NOMO-1 (cell line): ENCODE measurements around the gene WFS1.

Source experiments
- DNase-seq, 2 experiments: peaks; one replicate each; lab custom pipeline; 2025; ENCODE audit not compliant: unreplicated experiment in 2 of 2; lab: John Stamatoyannopoulos, UW

Gene WFS1, protein sequence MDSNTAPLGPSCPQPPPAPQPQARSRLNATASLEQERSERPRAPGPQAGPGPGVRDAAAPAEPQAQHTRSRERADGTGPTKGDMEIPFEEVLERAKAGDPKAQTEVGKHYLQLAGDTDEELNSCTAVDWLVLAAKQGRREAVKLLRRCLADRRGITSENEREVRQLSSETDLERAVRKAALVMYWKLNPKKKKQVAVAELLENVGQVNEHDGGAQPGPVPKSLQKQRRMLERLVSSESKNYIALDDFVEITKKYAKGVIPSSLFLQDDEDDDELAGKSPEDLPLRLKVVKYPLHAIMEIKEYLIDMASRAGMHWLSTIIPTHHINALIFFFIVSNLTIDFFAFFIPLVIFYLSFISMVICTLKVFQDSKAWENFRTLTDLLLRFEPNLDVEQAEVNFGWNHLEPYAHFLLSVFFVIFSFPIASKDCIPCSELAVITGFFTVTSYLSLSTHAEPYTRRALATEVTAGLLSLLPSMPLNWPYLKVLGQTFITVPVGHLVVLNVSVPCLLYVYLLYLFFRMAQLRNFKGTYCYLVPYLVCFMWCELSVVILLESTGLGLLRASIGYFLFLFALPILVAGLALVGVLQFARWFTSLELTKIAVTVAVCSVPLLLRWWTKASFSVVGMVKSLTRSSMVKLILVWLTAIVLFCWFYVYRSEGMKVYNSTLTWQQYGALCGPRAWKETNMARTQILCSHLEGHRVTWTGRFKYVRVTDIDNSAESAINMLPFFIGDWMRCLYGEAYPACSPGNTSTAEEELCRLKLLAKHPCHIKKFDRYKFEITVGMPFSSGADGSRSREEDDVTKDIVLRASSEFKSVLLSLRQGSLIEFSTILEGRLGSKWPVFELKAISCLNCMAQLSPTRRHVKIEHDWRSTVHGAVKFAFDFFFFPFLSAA

DNA sequence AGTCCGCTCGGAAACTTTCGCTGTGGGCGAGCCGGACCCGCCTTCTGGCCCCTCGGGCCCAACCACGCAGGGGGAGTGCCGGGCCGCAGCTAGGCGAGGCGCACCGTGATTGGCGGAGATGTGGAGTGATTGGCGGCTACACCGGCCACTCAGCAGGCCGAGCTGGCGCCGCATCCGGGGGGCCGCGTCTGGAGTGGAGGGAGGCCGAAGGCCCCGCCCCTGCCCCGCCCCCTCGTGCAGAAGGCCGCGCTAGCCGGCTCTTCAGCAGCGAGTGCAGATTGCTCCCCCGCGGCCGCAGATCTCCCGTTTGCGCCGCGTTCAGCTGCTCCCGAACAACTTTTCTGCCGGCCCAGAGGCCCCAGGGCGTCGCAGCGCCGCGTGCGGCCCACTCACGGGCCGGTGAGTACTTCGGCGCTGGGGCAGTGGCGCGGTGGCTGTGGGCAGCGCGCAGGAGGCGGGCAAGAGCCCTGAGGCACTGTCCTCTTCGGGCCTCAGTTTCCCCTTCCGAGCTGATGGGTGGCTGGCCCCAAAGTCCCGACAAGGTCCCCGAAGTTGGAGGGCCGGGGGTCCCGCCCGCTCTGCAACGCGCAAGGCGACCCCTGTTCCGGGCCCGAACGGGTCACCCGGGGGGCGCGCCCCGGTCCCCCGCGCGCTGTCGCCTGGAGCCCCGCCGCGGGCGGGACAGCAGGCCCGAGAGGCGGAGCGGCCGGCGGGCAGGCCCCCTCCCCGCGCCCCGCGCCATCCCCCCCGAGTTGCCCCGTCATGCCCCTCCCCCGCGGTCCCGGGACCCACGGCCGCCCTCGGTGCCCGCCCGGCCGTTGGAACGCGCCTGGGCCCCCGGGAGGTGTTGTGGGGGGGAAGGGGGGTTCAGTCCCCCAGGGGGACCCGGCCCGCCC lies at the start of gene WFS1:
Gene WFS1, plus strand, starts transcription at position 235 of the 896 bp plus-strand sequence. CDS start 7,606 bp downstream, outside the sequence.
- DNase-seq, result peak; percentile 93 to 98

DNA sequence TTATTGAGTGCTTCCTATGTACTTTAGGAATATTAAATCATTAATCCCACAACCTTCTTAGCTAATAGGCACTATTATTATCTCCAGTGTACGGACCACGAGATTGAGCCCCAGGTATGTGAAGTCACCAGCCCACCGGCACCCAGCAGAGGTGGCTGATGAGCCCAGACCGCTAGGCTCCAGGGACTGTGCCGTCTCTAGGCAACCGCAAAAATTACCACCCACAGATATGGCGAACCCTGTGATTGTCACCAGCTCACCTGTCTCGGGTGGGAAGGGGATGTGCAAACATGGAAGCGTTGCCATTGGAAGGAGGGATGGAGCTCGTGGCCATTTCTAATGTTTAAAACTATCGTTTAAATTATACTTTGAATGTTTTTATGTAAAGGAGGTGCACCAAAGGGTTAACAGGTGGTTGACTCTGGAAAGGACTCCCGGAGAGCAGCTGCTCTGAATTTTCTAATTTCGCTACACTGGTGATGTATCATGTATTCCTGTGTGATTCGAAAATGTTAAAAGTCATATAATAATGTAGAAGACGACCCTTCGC lies 48.3 kb upstream of the WFS1 start:
- DNase-seq, result no peak

DNA sequence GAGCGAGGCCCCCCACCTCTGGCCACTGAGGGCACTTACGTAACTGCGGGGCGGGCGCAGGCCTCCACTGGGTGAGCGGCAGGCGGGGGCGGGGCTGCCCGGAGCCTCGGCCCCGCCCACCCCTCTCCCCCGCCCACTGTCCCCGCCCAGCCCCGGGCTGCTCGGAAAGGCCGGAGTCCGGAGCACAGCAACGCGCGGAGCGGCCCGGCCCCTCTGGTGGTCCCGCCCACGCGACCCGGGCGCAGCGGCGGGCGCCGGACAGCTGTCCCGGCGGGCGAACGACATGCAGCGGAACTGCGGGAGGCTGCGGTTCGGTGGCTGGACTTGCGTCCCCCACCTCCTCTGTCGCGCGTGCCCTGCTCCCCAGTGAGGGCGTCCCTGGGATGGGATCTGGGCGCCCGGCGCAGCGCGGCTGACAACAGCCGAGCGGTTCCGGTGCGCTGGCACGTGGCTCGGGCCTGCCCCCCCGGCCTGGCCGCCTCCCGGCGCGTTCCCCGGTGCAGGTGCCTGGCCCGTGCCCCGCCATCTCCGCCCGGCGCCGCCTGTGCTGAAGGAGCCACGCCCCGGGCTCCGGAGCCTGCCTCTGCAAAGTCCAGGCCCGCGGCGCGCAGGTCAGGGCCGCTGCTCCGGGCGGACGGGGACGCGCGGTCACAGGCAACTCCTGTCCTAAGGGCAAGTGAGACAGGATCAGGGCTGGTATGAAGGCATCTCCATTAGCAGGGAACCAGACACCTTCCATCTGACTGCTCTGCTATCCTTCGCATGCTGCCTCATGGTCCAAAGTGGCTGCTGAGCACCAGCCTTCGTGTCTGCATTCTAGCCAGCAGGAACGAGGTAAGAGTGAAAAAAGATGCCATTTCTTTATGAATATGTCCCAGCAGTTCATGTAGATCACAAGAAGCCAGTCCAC lies 47.5 kb upstream of the WFS1 start:
- no peak for DNase-seq

DNA sequence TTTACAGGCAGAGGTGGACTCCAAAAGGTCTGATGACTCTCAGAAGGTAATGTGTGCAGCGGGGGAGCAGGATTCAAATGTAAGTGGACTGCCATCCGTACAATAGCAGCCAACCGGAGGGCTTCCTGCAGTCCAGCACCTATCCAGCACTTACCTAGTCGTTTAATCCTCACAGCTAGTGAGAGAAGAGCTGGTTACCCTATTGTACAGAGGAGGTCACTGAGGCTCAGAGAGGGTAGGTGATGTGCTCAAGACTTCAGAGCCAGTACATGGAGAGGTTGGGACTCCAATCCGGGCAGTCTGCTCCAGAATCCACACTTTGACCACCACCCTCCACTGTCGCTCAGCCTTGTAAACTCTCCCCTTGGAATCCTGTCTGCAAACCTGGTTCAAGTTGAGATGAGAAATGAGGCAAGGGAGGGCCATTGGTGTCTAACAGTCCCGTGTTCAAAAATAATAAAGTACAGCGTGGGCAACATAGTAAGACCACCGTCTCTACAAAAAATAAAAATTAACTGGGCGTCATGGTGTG lies 46.8 kb upstream of the WFS1 start:
- no peak for DNase-seq

DNA sequence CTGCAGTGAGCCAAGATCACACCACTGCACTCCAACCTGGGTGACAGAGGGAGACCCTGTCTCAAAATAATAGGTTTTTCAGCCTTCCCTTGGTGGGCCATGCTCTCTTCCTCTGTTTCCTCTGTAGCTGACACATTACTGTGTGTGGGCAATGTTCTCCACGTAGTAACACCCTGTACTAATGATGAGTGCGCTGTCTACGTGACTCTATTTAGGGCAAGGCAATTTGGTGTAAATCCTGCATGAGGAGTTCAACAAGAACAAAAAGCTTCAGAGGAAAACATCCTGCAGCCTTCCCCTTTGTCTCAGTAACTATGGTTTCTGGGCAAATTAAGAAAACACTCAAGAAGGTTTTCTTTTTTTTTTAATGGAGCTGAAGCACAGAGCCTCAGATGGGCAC lies 44.9 kb upstream of the WFS1 start:
- DNase-seq, result no peak

DNA sequence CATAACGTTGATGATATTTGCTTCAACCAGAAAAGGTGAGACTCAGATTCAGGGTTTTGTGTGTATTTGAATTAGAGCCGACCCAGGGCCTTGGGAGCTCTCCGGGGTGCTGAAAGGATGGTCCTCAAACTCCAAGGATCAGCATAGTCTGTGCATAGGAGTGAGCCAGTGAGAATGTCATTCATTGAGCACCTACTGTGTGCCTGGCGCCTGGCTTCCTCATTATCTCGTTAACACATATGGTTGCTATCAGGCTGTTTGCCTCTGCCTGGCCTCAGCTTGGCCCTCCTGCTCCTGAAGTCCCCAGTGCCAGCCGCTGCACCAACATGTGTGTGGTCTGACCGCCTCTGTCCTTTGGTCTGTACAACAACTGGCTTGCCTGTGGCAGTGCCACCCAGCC lies 44.2 kb upstream of the WFS1 start:
- DNase-seq, result peak in 1 of 2 experiments; percentile 1

DNA sequence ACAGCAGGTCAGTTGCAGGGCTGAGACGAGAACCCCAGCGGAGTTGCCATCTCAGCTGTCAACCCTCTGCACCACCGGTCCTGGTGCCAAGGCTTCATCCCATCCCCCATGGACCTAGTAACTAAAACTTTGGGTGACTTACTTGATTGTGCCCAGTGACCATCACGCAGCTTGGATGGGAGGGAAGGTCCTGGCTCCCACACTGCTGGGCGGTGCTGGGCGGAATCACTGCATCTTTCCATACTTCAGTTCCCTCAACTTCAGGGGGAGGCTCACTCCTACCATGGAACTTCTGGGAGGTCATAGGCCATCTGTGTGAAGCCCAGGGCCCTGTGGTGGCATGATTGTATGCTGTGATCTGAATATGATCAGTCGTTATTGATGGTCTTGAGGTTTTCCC lies 43.1 kb upstream of the WFS1 start:
- no peak for DNase-seq

DNA sequence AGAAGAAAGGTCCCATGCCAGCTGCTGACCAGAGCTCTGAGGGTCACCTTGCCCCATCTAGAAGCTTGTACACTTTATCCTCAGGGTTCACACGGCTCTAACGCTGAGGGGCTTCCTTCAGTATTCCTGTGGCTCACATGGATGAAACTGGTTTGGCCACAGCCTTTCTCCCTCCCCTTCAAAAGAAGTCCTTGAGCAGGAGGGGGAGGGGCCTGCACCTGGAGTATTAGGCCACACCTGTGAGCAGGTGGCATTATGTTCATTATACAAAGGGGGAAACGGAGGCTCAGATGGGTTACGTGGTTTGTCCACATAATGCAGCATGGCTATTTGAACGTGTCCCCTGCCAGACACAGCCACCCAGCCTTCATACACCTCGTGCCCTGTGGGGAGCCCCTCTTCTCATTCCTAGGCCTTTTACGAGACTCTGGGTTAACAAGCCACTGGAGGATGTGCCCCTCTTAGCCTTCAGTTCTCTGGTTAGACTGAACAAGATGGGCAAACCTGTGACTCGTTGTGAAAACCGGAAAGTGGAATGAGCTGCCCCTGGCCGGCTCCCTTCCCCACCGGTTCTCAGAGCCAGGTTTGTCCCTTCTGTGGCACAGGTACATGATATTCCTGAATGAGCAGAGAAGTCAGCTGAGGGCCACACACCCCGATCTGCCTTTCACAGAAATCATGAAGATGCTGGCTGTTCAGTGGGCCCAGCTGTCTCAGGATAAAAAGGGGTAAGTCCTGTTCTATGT lies 42.1 kb upstream of the WFS1 start:
- DNase-seq, result no peak

DNA sequence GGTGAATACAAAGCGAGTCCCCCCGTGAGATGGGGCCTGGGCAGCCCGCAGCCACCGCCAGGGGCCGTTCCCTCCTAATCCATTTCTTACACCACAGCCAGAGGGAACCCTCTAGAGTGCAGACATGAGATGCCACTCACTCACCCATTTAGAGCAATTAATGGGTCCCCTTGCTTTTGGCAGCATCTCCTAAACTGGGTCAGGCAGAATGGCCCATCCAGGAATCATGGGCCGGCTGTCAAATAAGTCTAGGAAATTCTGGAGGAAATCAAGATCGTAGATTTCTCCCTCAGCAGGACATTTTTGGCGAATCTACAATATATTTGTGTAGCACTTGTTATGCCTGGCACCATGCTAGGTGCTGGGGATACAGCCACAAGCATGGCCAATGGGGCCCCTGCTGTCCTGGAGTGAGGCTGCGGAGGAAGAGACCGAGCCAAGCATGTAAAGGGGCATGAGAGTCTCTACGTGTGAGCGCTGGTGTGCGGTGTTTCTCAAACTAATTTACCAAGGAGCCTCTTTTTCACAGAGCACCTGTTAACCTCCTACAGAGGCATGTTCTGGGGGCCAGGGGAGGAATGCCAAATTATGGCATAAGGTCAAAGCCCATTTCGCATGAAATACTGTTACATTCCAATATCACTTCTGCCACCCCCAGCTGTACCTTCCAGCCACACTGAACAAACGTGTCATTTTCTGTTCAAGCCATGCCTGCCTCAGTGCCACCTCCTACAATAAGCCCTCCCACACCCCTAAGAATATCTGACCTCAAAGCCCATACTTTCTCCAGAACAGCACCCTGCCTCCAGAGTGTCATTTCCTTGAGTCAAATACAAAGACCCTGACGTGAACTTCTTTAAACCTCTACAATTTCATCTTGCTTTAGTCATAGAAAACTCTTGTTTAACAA lies 41.2 kb upstream of the WFS1 start:
- no peak for DNase-seq

DNA sequence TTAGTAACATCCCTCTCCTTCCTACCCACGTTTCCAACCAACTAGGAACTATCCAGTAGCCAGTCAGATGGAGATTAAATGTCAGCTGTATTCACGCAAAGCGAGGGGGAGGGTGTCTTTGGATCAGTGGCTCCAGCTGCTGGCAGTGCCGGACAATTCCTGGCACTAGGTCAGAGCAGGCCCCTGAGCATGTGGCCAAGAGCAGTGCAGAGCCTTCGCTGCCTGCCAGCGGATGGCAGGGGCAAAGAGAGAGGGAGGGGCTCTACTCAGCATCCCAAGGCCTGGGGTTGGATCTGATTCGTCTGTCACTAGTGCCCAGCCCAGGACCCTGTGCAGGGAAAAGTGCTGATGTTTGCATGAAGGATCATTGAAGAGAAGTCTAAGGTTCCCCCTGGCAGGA lies 40.6 kb upstream of the WFS1 start:
- no peak for DNase-seq

DNA sequence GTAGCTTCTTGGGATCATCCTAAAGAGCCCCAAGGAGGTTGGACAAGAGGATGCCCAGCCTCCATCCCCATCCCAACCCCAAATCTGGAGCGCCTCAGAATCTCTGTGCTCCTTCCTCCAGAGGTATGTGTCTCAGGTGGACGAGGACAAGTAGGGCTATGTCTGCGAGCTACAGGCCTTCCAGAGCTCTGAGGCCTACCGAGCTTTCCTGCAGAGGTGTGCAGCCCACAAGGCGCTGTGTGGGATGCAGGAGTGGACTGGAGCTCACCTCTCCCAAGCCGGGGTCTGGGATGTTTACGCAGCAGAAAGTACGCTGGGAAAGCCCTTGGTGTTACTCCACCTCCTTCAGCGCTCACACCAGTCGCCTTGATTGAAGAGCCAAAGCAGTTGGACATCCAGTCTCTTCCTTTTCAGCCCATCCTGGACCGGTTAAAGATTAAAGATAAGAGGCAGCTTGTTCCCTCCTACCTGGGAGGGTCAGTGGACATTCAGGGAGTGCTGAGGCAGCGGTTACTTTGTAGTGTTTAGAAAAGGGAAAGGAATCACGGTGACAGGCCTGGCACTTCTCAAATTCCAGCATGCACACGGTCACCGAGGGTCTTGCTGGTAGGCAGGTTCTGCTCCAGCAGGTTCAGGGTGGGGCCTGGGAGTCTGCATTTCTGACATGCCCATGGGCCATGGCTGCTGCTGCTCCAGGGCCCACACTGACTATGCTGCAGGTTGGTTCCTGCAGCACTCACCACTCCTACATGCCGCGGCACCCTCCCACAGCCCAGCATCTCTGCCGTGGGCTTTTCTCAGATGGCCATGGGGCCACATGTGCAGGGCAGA lies 39.8 kb upstream of the WFS1 start:
- no peak for DNase-seq

DNA sequence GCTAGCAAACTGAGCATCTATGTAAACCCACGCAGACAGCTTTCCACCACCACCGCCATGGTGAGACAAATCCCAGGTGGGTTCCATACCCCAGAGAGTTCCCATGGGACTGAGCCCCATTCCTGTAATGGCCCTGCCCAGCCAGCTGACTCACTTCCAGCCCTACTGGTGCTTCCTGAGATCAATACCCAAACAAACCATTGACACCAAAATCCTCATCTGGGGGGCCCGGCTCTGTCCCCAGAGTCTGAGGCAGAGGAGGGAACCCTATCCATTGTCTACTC lies 39.2 kb upstream of the WFS1 start:
- DNase-seq, result no peak

DNA sequence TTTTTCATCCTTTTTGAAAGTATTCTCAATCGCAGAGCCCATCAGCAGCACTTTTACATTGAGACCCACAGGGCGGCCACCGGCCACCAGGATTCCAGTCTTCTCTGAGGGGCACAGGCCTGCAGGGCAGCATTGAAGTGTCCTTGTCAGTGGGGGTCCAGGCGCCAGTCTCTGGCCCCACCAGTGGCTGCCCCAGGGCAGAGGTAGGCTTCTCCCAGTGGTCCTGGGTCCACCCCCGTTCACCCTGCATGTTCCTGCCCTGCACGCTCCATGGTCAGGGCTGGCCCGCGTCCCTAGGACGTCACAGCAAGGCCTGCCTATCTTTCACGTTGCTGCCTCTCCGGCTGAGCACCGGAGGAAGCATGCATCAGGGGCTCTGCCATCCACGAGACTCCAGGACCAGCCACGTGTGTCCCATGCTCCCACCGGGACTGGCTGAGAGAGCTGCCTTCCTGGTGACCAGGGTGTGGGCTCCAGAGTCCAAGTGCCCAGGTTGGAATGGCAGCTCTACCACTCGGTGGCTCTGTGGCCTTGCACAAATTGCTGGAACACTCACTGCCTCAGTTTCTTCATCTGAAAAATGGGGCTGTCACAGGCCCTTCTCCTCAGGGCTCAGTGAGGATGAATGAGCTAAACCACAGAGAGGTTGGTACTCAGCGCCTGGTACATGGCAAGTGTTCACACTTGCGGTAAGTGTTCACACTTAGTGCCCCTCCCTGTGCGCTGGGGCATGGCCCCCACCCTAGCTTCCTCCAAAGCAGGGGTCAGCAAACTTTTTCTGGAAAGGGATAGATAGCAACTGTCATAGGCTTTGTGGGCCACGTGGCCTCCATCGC lies 38.6 kb upstream of the WFS1 start:
- DNase-seq, result no peak

DNA sequence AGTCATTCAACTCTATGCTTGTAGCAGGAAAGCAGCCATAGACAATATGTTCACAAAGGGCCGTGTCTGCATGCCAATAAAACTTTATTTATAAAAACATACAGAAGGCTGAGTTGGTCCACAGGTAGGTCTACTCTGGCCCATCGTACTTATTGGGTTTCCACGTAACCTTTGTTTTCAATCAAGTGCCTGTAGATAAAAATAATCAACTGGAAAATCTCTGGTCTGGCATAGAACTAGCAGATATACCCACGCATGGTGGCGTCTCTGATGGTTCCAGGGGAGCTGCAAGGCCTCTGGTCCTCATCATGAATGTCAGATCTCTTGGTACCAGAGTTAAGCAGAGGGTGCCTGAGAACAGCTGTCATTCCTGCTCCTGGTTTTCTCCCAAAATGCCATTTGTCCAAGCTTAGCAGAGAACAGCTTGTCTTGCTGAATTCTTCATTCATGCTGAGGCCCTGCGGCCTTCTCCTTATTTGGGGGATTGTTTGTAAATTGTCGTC lies 37.9 kb upstream of the WFS1 start:
- no peak for DNase-seq

DNA sequence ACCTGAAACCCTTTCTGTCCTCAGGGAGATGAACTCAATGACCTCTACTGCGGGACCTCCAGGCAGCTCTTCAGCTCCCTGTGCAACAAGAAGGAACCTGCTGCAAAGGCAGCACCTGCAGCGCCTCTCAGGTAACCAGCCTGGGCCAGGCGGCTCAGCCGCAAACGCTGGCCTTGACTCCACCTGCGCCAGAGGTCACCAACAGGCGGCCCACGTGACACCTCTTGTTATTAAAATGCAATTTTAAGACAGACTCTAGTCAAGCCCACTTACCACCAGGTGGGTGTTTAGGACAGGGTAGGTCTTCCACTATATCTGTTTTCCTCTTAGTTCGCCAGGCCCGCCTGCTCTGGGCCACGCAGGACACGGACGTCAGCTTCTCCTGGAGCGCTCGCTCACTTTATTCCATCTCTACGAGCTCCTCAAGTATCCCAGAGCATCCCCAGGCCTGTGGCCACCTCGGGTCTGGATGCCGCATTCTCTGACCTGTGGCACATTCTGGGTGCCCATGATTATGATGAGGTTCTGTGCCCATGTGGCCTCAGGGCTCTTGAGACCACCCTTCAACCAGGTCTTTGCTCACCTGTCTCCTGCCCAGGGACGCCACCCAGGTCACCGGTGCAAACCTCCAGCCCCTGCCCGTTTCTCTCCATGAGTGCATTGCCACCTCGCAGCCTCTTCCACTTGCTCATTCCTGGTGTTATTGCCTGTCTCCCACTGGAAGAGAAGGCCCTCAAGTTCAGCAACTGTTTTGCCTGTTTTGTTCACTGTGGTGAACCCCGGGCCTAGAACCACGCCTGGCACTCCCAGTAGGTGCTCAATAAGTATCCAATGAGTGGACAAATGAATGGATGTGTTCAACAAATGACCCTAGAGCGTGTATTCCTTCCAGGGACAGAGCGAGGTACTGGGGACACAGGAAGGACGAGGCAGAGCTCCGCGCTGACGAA lies 36.5 kb upstream of the WFS1 start:
- DNase-seq, result no peak
